WTC11 (cell line): ENCODE measurements around the gene C4BPB. TPM values are rescaled to one million over a fixed set of nuclear protein-coding genes. Genes with fewer than 3 reads are reported as not detected.

Experiments used
- ATAC-seq: fragments of 200-7000 bp; cut with Tn5 transposase; 2 replicates; pipeline ENCODE4 v1.10.0; 2021; ENCODE audit warnings: mild to moderate bottlenecking, moderate library complexity
- CTCF ChIA-PET: fragments of 300-600 bp; sonication (Branson Sonifier 250); formaldehyde crosslinking; loops from one replicate; lab custom pipeline; 2021; ENCODE audit warnings: antibody characterized with exemption; lab: Charles Lee
- POLR2A ChIA-PET: fragments of 350-600 bp; sonication (Branson Sonifier 250); formaldehyde crosslinking; loops from one replicate; lab custom pipeline; 2021; ENCODE audit warnings: antibody characterized with exemption; lab: Charles Lee
- DNase-seq: peaks from one replicate; pipeline ENCODE4 v3.0.0; 2021; ENCODE audit warnings: low spot score
- H3K27ac Mint-ChIP-seq: 2 replicates; pipeline ENCODE4 v1.8.0; 2021; ENCODE audit warnings: mixed read lengths
- H3K27me3 Mint-ChIP-seq: 2 replicates; pipeline ENCODE4 v1.8.0; 2021; ENCODE audit warnings: low read depth, mild to moderate bottlenecking, moderate library complexity, mixed read lengths
- H3K36me3 Mint-ChIP-seq: 2 replicates; pipeline ENCODE4 v1.8.0; 2021; ENCODE audit warnings: mixed read lengths
- H3K4me1 Mint-ChIP-seq: 2 replicates; pipeline ENCODE4 v1.8.0; 2022; ENCODE audit warnings: mixed read lengths
- H3K4me3 Mint-ChIP-seq: 2 replicates; pipeline ENCODE4 v1.8.0; 2021; ENCODE audit warnings: mild to moderate bottlenecking, moderate library complexity, mixed read lengths
- H3K9me3 Mint-ChIP-seq: 2 replicates; pipeline ENCODE4 v1.8.0; 2021; ENCODE audit warnings: mixed read lengths
- FOXJ3 ChIP-seq: sonication (generic); formaldehyde crosslinking; IDR thresholded peaks from 2 replicates; pipeline ENCODE4 v1.9.0; 2021; ENCODE audit warnings: missing genetic modification reagents, mild to moderate bottlenecking, borderline replicate concordance
- NR2C2 ChIP-seq: sonication (generic); formaldehyde crosslinking; IDR thresholded peaks from 2 replicates; pipeline ENCODE4 v1.8.0; 2022; ENCODE audit warnings: mild to moderate bottlenecking, missing genetic modification reagents
- RELA ChIP-seq: sonication (generic); formaldehyde crosslinking; IDR thresholded peaks from 2 replicates; pipeline ENCODE4 v1.8.1; 2022; ENCODE audit warnings: missing genetic modification reagents, mild to moderate bottlenecking, borderline replicate concordance
- SMAD4 ChIP-seq: sonication (generic); formaldehyde crosslinking; IDR thresholded peaks from 2 replicates; pipeline ENCODE4 v1.8.0; 2022; ENCODE audit warnings: mild to moderate bottlenecking, missing genetic modification reagents
- ZBTB21 ChIP-seq: sonication (generic); formaldehyde crosslinking; IDR thresholded peaks from 2 replicates; pipeline ENCODE4 v1.8.1; 2023; ENCODE audit warnings: mild to moderate bottlenecking, missing genetic modification reagents, borderline replicate concordance
- total RNA-seq: library from RNA; stranded (reverse); gene quantifications from 3 replicates; pipeline ENCODE4 v1.2.3, GENCODE V29; 2021
- TF ChIP-seq, protein P1 (sequence below): fragments of 250-450 bp; sonication (Bioruptor Pico); IDR thresholded peaks from 2 replicates; pipeline ENCODE4 v1.9.0; 2021; ENCODE audit warnings: moderate library complexity, mild to moderate bottlenecking, inconsistent platforms, borderline replicate concordance
- TF ChIP-seq, protein P2 (sequence below): sonication (generic); formaldehyde crosslinking; IDR thresholded peaks from 2 replicates; pipeline ENCODE4 v1.8.1; 2022; ENCODE audit warnings: low read depth, mild to moderate bottlenecking, moderate library complexity, missing genetic modification reagents, borderline replicate concordance
- TF ChIP-seq, protein P3 (sequence below): fragments of 200-600 bp; IDR thresholded peaks from 2 replicates; pipeline ENCODE4 v1.8.0; 2022; ENCODE audit warnings: antibody characterized with exemption
- TF ChIP-seq, protein P4 (sequence below): sonication (generic); formaldehyde crosslinking; conservative IDR thresholded peaks from 2 replicates; pipeline ENCODE4 v1.8.1; 2022; ENCODE audit warnings: mild to moderate bottlenecking, missing genetic modification reagents
- TF ChIP-seq, protein P5 (sequence below): sonication (generic); formaldehyde crosslinking; IDR thresholded peaks from 2 replicates; pipeline ENCODE4 v1.8.1; 2023; ENCODE audit warnings: mild to moderate bottlenecking, missing genetic modification reagents
- TF ChIP-seq, protein P6 (sequence below): sonication (generic); formaldehyde crosslinking; IDR thresholded peaks from 2 replicates; pipeline ENCODE4 v1.8.0; 2023; ENCODE audit warnings: missing genetic modification reagents, mild to moderate bottlenecking, borderline replicate concordance

The C4BPB gene
- total RNA-seq, 1 experiment from 2014 or later = 0.26 TPM

DNA sequence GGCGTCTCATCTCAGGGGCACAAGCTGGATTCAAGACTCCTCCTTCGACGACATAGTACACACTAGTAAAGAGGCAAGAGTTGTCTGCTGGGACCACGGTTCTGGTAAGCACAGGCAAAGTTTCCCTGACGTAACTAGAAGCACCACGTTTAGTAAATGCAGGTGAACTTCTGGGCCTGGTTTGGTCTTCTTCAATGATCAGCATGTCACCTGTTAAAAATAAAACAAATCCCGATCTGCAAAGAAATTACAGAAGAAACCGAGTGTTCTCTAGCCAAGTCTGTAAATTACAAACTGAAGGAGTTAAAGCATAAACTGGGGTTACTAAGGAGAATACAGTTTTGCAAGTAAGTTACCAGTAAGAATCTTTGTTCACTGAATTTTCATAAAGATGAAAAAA lies 39.1 kb upstream of the C4BPB start (continued):
- no peak for TF ChIP-seq ZBTB21 (CRISPR knock-in tag)
- no peak for TF ChIP-seq NR2C2 (CRISPR knock-in tag)
- no peak for TF ChIP-seq FOXJ3 (CRISPR knock-in tag)

DNA sequence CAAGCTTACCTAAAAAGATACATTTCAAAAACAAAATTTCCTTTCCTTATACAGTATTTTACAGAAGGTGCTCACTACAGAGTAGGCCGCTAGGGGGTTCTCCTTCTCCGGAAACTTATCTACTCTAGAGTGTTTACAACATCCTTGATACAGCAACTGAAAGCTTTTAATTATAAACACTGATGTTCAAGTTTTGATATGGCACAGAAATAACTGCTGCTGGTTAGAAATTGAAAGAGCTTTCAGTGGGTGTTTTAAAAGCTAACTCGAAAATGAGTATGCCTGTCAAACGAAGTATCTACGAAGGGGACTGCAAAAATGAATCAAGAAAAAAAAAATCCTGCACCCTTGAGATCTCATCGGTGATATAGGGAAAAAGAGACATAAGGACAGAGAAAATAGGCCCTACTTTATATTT lies 38.7 kb upstream of the C4BPB start:
- Mint-ChIP-seq H3K27me3 (no peaks in the 10 kb centered on the region), H3K4me1 (peaks cover 57% of the 10 kb centered on the region), H3K36me3 (peaks cover 36% of the 10 kb centered on the region), H3K27ac (peak overlapping the region; percentile 93), H3K9me3 (no peaks in the 10 kb centered on the region), H3K4me3 (peak overlapping the region; percentile 95)
- peak; percentile 28 for DNase-seq
- POLR2A ChIA-PET = no interaction called here
- CTCF ChIA-PET = interaction anchor here (0.5 to 2.0 kb wide), 8 partner anchors 10 to 1073 kb away, joined by 3 to 17 read pairs (median 3); partner anchors contain the start of gene C1orf116
- TF ChIP-seq, protein P1, sequence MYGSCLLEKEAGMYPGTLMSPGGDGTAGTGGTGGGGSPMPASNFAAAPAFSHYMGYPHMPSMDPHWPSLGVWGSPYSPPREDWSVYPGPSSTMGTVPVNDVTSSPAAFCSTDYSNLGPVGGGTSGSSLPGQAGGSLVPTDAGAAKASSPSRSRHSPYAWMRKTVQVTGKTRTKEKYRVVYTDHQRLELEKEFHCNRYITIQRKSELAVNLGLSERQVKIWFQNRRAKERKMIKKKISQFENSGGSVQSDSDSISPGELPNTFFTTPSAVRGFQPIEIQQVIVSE (CRISPR knock-in tag) = no peak
- no peak for TF ChIP-seq ZBTB21 (CRISPR knock-in tag)
- no peak for TF ChIP-seq SMAD4 (CRISPR knock-in tag)
- TF ChIP-seq, protein P2, sequence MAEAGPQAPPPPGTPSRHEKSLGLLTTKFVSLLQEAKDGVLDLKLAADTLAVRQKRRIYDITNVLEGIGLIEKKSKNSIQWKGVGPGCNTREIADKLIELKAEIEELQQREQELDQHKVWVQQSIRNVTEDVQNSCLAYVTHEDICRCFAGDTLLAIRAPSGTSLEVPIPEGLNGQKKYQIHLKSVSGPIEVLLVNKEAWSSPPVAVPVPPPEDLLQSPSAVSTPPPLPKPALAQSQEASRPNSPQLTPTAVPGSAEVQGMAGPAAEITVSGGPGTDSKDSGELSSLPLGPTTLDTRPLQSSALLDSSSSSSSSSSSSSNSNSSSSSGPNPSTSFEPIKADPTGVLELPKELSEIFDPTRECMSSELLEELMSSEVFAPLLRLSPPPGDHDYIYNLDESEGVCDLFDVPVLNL (CRISPR knock-in tag) = no peak
- TF ChIP-seq, protein P3, sequence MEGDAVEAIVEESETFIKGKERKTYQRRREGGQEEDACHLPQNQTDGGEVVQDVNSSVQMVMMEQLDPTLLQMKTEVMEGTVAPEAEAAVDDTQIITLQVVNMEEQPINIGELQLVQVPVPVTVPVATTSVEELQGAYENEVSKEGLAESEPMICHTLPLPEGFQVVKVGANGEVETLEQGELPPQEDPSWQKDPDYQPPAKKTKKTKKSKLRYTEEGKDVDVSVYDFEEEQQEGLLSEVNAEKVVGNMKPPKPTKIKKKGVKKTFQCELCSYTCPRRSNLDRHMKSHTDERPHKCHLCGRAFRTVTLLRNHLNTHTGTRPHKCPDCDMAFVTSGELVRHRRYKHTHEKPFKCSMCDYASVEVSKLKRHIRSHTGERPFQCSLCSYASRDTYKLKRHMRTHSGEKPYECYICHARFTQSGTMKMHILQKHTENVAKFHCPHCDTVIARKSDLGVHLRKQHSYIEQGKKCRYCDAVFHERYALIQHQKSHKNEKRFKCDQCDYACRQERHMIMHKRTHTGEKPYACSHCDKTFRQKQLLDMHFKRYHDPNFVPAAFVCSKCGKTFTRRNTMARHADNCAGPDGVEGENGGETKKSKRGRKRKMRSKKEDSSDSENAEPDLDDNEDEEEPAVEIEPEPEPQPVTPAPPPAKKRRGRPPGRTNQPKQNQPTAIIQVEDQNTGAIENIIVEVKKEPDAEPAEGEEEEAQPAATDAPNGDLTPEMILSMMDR = peak; percentile 55
- TF ChIP-seq, protein P4, sequence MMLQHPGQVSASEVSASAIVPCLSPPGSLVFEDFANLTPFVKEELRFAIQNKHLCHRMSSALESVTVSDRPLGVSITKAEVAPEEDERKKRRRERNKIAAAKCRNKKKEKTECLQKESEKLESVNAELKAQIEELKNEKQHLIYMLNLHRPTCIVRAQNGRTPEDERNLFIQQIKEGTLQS (CRISPR knock-in tag) = no peak
- TF ChIP-seq RELA (CRISPR knock-in tag) = no peak
- TF ChIP-seq, protein P5, sequence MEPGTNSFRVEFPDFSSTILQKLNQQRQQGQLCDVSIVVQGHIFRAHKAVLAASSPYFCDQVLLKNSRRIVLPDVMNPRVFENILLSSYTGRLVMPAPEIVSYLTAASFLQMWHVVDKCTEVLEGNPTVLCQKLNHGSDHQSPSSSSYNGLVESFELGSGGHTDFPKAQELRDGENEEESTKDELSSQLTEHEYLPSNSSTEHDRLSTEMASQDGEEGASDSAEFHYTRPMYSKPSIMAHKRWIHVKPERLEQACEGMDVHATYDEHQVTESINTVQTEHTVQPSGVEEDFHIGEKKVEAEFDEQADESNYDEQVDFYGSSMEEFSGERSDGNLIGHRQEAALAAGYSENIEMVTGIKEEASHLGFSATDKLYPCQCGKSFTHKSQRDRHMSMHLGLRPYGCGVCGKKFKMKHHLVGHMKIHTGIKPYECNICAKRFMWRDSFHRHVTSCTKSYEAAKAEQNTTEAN (CRISPR knock-in tag) = no peak
- TF ChIP-seq, protein P6, sequence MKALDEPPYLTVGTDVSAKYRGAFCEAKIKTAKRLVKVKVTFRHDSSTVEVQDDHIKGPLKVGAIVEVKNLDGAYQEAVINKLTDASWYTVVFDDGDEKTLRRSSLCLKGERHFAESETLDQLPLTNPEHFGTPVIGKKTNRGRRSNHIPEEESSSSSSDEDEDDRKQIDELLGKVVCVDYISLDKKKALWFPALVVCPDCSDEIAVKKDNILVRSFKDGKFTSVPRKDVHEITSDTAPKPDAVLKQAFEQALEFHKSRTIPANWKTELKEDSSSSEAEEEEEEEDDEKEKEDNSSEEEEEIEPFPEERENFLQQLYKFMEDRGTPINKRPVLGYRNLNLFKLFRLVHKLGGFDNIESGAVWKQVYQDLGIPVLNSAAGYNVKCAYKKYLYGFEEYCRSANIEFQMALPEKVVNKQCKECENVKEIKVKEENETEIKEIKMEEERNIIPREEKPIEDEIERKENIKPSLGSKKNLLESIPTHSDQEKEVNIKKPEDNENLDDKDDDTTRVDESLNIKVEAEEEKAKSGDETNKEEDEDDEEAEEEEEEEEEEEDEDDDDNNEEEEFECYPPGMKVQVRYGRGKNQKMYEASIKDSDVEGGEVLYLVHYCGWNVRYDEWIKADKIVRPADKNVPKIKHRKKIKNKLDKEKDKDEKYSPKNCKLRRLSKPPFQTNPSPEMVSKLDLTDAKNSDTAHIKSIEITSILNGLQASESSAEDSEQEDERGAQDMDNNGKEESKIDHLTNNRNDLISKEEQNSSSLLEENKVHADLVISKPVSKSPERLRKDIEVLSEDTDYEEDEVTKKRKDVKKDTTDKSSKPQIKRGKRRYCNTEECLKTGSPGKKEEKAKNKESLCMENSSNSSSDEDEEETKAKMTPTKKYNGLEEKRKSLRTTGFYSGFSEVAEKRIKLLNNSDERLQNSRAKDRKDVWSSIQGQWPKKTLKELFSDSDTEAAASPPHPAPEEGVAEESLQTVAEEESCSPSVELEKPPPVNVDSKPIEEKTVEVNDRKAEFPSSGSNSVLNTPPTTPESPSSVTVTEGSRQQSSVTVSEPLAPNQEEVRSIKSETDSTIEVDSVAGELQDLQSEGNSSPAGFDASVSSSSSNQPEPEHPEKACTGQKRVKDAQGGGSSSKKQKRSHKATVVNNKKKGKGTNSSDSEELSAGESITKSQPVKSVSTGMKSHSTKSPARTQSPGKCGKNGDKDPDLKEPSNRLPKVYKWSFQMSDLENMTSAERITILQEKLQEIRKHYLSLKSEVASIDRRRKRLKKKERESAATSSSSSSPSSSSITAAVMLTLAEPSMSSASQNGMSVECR (CRISPR knock-in tag) = no peak
- ATAC-seq = no peak
